Endodermal cell (in vitro differentiated cells): ENCODE data around the gene HOXB2. TPM values are rescaled to one million over a fixed set of nuclear protein-coding genes. Genes with fewer than 3 reads are reported as not detected.
"Not testable (repeated sequence)": the region's sequence is repeated elsewhere in the genome, so short reads cannot be mapped to it uniquely, and the experiment has no call there.

Source experiments
- DNase-seq: peaks from one replicate; pipeline ENCODE4 v3.0.0-alpha.2; 2017
- H3K27ac ChIP-seq: 2 replicates; pipeline ENCODE4 v1.5.1; 2013; ENCODE audit warnings: mild to moderate bottlenecking, low read depth, low read length, moderate library complexity
- H3K27me3 ChIP-seq: 2 replicates; pipeline ENCODE4 v1.6.1; 2013; ENCODE audit warnings: mild to moderate bottlenecking, low read length, moderate library complexity; ENCODE audit not compliant: insufficient read depth, control insufficient read depth, poor library complexity, severe bottlenecking
- H3K36me3 ChIP-seq: 2 replicates; pipeline ENCODE4 v1.7.0; 2013; ENCODE audit warnings: mild to moderate bottlenecking, low read length, moderate library complexity; ENCODE audit not compliant: control insufficient read depth, insufficient read depth
- H3K4me1 ChIP-seq: one replicate; pipeline ENCODE4 v1.7.0; 2013; ENCODE audit warnings: low read length; ENCODE audit not compliant: control insufficient read depth, insufficient read depth
- H3K4me3 ChIP-seq: 2 replicates; pipeline ENCODE4 v1.5.1; 2013; ENCODE audit warnings: mild to moderate bottlenecking, low read length, moderate library complexity
- H3K9ac ChIP-seq: 2 replicates; pipeline ENCODE4 v1.6.1; 2013; ENCODE audit warnings: mild to moderate bottlenecking, low read length, moderate library complexity; ENCODE audit not compliant: poor library complexity, severe bottlenecking; ENCODE audit errors: extremely low read depth
- H3K9me3 ChIP-seq: 2 replicates; pipeline ENCODE4 v1.6.1; 2013; ENCODE audit warnings: mild to moderate bottlenecking, low read length, moderate library complexity; ENCODE audit not compliant: control insufficient read depth
- H3K27ac Mint-ChIP-seq: 2 replicates; pipeline ENCODE4 v1.8.0; 2020; ENCODE audit warnings: mixed read lengths
- H3K27me3 Mint-ChIP-seq: 2 replicates; pipeline ENCODE4 v1.8.0; 2021; ENCODE audit warnings: mild to moderate bottlenecking, mixed read lengths; ENCODE audit not compliant: insufficient read depth
- H3K36me3 Mint-ChIP-seq: 2 replicates; pipeline ENCODE4 v1.8.0; 2020; ENCODE audit warnings: low read depth, mixed read lengths
- H3K4me1 Mint-ChIP-seq: 2 replicates; pipeline ENCODE4 v1.8.0; 2020; ENCODE audit warnings: mixed read lengths
- H3K4me3 Mint-ChIP-seq: 2 replicates; pipeline ENCODE4 v1.8.0; 2020; ENCODE audit warnings: mild to moderate bottlenecking, moderate library complexity, mixed read lengths
- H3K9me3 Mint-ChIP-seq: 2 replicates; pipeline ENCODE4 v1.8.0; 2020; ENCODE audit warnings: mild to moderate bottlenecking, mixed read lengths
- WGBS, 2 experiments: methylation state at CpG; one replicate each; pipeline versions ENCODE4 v1.1.5 to v1.1.7; 2013; ENCODE audit warnings: missing lambda C conversion rate in 2 of 2, mixed read lengths in 1 of 2; ENCODE audit not compliant: insufficient coverage in 1 of 2, insufficient read length in 1 of 2; 5-methylcytosine and 5-hydroxymethylcytosine counted together
- total RNA-seq, 2 donors: library from RNA; stranded (reverse); fragmentation: NEBNext Ultra II Directional in 1 of 2; extraction: Animal tissue kit (Norgen Biotek cat#: 25700) in 1 of 2; gene quantifications; 2 replicates in 1 of 2; 3 replicates in 1 of 2; pipeline ENCODE4 v1.2.1, GENCODE V29; 2021
- TF ChIP-seq, protein P1 (sequence below): fragments of 200-600 bp; sonication (generic); conservative IDR thresholded peaks from 2 replicates; pipeline ENCODE4 v1.5.0; 2021; ENCODE audit warnings: antibody characterized with exemption, mild to moderate bottlenecking

The HOXB2 gene
- total RNA-seq, 2 donors from 2014 or later, result 0.22 TPM; not detected in 1

DNA sequence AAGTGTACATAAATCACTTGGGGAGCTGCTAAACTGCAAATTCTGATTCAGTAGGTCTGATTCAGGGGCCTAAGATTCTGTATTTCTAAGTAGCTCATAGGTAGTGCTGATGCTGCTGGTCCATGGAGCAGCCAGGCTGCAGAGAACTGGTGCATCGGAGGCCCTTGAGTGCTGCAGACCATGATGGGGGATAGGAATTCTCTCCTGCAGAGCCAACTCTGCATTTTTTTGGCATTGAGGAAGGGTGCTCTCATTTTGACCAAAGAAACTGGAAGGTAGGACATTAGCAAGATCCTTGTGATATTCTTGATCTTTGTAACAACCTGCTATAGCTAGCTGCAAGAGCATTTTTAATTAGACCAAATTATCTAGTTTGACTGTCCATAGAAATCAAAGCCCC, 4.7 kb downstream of the HOXB2 start:
- Mint-ChIP-seq H3K4me1 (peaks cover 18% of the 10 kb centered on the region), H3K27ac (no peak overlapping the region), H3K4me3 (no peak overlapping the region), H3K27me3 (peaks cover 90% of the 10 kb centered on the region), H3K36me3 (no peaks in the 10 kb centered on the region), H3K9me3 (no peaks in the 10 kb centered on the region)
- Histone ChIP-seq H3K9ac (no peak overlapping the region), H3K4me3 (no peak overlapping the region), H3K36me3 (no peaks in the 10 kb centered on the region), H3K27ac (no peak overlapping the region), H3K9me3 (no peaks in the 10 kb centered on the region), H3K27me3 (peaks cover 66% of the 10 kb centered on the region), H3K4me1 (no peaks in the 10 kb centered on the region)
- TF ChIP-seq, protein P1, sequence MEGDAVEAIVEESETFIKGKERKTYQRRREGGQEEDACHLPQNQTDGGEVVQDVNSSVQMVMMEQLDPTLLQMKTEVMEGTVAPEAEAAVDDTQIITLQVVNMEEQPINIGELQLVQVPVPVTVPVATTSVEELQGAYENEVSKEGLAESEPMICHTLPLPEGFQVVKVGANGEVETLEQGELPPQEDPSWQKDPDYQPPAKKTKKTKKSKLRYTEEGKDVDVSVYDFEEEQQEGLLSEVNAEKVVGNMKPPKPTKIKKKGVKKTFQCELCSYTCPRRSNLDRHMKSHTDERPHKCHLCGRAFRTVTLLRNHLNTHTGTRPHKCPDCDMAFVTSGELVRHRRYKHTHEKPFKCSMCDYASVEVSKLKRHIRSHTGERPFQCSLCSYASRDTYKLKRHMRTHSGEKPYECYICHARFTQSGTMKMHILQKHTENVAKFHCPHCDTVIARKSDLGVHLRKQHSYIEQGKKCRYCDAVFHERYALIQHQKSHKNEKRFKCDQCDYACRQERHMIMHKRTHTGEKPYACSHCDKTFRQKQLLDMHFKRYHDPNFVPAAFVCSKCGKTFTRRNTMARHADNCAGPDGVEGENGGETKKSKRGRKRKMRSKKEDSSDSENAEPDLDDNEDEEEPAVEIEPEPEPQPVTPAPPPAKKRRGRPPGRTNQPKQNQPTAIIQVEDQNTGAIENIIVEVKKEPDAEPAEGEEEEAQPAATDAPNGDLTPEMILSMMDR, result no peak
- WGBS, 2 experiments, result 81% methylated on average over 1 of the region's 1 CpG; no CpG with 5 or more reads in 1 of the 2 experiments
- DNase-seq, result no peak

DNA sequence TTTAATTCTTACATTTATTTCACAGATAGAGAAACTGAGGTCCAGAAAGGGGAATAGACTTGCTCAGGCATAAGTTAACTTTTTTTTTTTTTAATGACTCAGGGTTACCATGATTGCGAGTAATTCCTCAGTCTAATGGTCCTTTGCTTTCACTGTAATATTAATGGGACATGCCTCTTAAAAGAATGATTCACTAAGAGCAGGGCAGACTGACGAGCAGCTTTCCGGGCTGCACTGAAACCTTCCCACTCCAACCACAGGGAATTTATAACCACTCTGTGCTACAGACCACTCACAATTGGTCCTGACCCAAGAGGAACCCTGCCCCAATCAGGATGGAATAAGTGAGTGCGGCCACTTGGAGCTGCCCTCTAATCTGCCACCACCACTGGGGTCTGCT, 5.7 kb downstream of the HOXB2 start:
- H3K36me3 Mint-ChIP-seq, result no peaks in the 10 kb centered on the region
- H3K27me3 ChIP-seq, result peaks cover 56% of the 10 kb centered on the region
- H3K27ac ChIP-seq, result no peak overlapping the region

GRCh38 chr17:48537316-48537715, 7.6 kb downstream of the HOXB2 start:
- Histone ChIP-seq H3K9me3 (no peaks in the 10 kb centered on the region), H3K27ac (no peak overlapping the region), H3K27me3 (peaks cover 50% of the 10 kb centered on the region), H3K9ac (no peak overlapping the region), H3K36me3 (no peaks in the 10 kb centered on the region), H3K4me1 (no peaks in the 10 kb centered on the region), H3K4me3 (no peak overlapping the region)
- H3K27me3 Mint-ChIP-seq, result peaks cover 87% of the 10 kb centered on the region
- H3K36me3 Mint-ChIP-seq, result no peaks in the 10 kb centered on the region
- TF ChIP-seq, protein P1, result no peak
- no peaks in the 10 kb centered on the region for H3K9me3 Mint-ChIP-seq
- 89 to 91% methylated on average over 3 of the region's 3 CpGs for WGBS, 2 experiments
- H3K4me1 Mint-ChIP-seq, result peaks cover 7% of the 10 kb centered on the region
- H3K4me3 Mint-ChIP-seq, result no peak overlapping the region
- no peak for DNase-seq
- no peak overlapping the region for H3K27ac Mint-ChIP-seq

More for the DNA sequence above, 5.7 kb downstream of the HOXB2 start:
- Histone ChIP-seq H3K4me3 (no peak overlapping the region), H3K36me3 (no peaks in the 10 kb centered on the region), H3K9me3 (no peaks in the 10 kb centered on the region), H3K4me1 (no peaks in the 10 kb centered on the region), H3K9ac (no peak overlapping the region)
- H3K27ac Mint-ChIP-seq, result no peak overlapping the region
- no peak for DNase-seq
- TF ChIP-seq, protein P1, result no peak
- H3K4me1 Mint-ChIP-seq, result peaks cover 16% of the 10 kb centered on the region
- H3K27me3 Mint-ChIP-seq, result peaks cover 86% of the 10 kb centered on the region
- no peaks in the 10 kb centered on the region for H3K9me3 Mint-ChIP-seq
- 94% methylated on average over 4 of the region's 4 CpGs; no CpG with 5 or more reads in 1 of the 2 experiments for WGBS, 2 experiments
- no peak overlapping the region for H3K4me3 Mint-ChIP-seq

DNA sequence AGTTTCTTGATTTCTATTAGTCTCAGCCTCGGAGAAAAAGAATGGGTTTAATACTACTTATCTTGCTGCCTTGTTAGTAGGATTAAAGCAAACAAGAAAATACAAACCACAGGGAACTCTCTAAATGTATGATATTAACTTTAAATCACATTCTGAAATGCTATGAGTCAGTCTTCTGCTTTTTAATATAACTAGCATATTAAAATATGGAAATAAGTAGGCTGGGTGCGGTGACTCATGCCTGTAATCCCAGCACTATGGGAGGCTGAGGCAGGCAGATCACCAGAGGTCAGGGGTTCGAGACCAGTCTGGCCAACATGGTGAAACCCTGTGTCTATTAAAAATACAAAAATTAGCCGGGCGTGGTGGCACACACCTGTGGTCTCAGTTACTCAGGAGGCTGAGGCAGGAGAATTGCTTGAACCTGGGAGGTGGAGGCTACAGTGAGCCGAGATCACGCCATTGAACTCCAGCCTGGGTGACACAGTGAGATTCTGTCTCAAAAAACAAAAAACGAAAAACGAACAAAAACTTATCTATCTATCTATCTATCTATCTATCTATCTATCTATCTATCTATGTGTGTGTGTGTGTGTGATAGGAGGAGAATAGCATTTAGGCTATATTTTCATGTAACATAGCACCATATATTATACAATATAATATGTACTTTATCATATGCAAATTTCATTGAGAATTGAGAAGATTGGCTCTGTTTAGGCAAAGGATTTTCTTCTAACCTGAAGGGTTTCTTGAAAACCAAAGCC, 8.9 kb downstream of the HOXB2 start:
- H3K27ac Mint-ChIP-seq, H3K9me3 Mint-ChIP-seq, H3K36me3 Mint-ChIP-seq, H3K36me3 ChIP-seq, DNase-seq, H3K9me3 ChIP-seq, H3K4me1 Mint-ChIP-seq, H3K9ac ChIP-seq, H3K4me3 ChIP-seq, H3K4me3 Mint-ChIP-seq, H3K4me1 ChIP-seq, H3K27ac ChIP-seq: not testable (repeated sequence)
- 89 to 96% methylated on average over 3 to 7 of the region's 9 CpGs for WGBS, 2 experiments
- H3K27me3 ChIP-seq, result peaks cover 50% of the 10 kb centered on the region
- H3K27me3 Mint-ChIP-seq, result peaks cover 87% of the 10 kb centered on the region
